Measurements from ENCODE around the gene DMRTA1.

GRCh38 chr9:22446950-22447617, 460 bp downstream of the DMRTA1 start:
- TF ChIP-seq CTCF (conservative IDR thresholded peaks at IDR 0.05; ENCODE audit: low read length): no peak
- no peak for TF ChIP-seq EZH2phosphoT487 (IDR thresholded peaks at IDR 0.05; ENCODE audit: borderline replicate concordance)

Measured in Loucy (cell line).